GM13977 (cell line): ENCODE measurements around the gene RPS6KC1.

Experiments used
- DNase-seq: peaks from one replicate; pipeline ENCODE4 v3.0.0; 2012; ENCODE audit warnings: low spot score
- in situ Hi-C: fragments of 300-500 bp; cut with MboI; formaldehyde crosslinking; loops from one replicate; pipeline ENCODE4 v1.12.0; 2022; ENCODE audit warnings: low sequenced_read_pairs, low pct_unique_long_range_greater_than_20kb, mixed read lengths, inconsistent platforms; ENCODE audit not compliant: unreplicated experiment
- TF ChIP-seq, protein P1 (sequence below): IDR thresholded peaks from 2 replicates; pipeline ENCODE4 v1.5.1; 2012; ENCODE audit warnings: mild to moderate bottlenecking, control low read depth; ENCODE audit not compliant: insufficient read depth; ENCODE audit errors: extremely low read depth, missing control alignments

Gene RPS6KC1

DNA sequence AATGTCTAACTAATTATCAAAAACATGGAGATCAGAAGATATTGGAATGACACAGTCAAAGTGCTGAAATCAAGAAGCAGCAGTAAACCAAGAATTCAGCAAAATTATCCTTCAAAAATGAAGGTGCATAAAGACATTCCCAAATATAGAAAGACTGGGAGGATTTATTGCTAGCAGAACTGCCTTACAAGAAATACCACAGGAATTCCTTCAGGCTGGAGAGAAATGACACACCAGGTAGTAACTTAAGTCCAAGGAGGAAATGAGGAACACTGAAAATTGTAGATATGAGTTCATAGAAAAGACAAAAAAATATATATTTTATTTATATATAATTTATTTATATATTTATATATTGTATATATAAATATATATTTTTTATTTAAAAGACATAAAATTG is 217.2 kb downstream of the RPS6KC1 start:
- TF ChIP-seq, protein P1, sequence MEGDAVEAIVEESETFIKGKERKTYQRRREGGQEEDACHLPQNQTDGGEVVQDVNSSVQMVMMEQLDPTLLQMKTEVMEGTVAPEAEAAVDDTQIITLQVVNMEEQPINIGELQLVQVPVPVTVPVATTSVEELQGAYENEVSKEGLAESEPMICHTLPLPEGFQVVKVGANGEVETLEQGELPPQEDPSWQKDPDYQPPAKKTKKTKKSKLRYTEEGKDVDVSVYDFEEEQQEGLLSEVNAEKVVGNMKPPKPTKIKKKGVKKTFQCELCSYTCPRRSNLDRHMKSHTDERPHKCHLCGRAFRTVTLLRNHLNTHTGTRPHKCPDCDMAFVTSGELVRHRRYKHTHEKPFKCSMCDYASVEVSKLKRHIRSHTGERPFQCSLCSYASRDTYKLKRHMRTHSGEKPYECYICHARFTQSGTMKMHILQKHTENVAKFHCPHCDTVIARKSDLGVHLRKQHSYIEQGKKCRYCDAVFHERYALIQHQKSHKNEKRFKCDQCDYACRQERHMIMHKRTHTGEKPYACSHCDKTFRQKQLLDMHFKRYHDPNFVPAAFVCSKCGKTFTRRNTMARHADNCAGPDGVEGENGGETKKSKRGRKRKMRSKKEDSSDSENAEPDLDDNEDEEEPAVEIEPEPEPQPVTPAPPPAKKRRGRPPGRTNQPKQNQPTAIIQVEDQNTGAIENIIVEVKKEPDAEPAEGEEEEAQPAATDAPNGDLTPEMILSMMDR: no peak
- in situ Hi-C loops: no loop called here
- DNase-seq: no peak

DNA sequence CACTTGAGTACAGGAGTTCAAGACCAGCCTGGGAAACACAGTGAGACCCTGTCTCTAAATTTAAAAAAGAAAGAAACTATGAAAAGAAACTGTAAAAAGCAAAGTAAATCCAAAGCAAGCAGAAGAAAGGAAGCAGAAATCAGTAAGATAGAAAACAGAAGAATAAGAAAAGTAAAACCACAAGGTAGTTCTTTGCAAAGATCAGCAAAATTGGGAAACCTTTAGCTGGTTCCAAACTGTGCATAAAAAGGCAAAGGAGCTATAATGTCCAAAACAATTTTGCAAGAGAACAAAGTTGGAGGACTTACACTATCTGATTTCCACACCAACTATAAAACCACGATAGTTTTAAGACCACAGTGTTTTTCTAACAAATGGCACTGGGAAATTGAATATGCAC is 218.8 kb downstream of the RPS6KC1 start:
- in situ Hi-C loops: no loop called here
- no peak for DNase-seq
- TF ChIP-seq, protein P1: no peak

DNA sequence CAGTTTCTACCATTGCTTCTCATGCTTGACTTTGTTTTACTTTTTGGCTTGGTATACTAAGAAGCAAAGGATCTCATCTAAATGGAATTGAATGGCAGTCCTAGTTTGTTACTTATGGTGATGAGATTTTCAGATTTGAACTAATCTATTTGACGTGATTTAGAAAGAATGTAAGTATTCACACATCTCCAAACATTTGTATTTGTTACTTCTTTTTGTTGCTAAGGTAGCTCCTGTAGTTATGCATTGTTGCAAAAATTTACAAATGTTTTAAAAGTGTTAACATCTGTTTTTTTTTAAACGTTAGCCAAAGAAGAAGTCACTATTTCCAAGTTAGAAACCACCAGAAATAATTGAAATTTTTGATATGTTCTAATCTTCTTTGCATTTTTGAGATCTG is 222.5 kb downstream of the RPS6KC1 start:
- DNase-seq: no peak
- in situ Hi-C loops: no loop called here
- TF ChIP-seq, protein P1: no peak

DNA sequence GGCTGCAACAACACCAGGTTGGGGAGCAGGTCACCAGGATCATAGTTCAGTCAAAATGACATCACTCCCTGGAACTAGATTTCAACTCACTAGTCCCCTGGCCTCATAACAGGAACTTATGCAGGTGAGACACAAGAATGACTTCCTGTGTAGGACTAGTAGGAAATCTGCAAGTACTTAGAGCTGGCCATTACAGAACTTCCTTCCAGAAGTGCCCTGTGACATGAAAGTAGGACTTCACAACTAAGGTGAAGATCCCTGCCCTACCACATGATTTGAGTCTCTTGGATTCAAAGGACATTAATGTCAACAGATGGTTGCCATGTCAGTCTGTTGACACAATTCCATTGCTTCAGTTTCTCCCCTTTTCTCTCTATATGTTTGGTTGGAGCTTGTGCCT is 223.1 kb downstream of the RPS6KC1 start:
- in situ Hi-C loops: no loop called here
- TF ChIP-seq, protein P1: no peak
- no peak for DNase-seq

DNA sequence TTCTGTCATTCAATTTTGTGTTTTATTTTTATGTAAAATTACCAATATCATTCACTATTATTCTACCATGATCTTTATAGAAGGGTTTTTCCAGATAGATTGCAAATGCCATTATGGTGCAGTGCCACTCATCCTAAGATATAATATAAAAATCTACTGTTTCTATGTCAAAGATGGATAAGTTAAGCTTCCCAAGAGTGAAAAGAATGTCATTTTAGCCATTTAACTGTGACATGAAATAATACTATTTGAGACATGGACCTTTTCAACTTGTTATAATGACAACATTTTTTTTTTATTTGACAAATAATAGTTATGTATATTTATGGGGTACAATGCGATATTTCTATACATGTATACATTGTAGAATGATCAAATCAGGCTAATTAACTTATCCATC is 224.3 kb downstream of the RPS6KC1 start:
- TF ChIP-seq, protein P1: no peak
- in situ Hi-C loops: no loop called here

DNA sequence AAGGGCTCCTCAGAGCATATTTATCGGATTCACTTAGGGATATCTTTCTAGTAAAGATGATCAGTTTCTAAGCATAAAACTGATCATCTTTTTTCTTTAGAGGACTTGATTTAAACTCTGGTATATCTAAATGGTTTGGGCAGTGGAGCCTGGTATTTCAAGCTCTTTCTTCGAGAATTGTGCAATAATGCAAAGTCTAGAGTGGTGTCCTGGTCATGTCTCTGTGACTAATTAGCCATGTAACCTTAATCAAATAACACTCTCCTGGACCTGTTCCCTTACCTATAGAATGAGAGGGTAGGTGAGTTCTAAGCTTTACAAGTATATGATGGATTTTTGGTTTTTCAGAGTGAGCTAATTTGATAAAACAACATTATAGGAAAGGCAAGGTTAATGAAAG is 225.2 kb downstream of the RPS6KC1 start:
- in situ Hi-C loops: no loop called here
- DNase-seq: no peak
- TF ChIP-seq, protein P1: no peak

More for the DNA sequence above, 224.3 kb downstream of the RPS6KC1 start:
- DNase-seq: no peak

DNA sequence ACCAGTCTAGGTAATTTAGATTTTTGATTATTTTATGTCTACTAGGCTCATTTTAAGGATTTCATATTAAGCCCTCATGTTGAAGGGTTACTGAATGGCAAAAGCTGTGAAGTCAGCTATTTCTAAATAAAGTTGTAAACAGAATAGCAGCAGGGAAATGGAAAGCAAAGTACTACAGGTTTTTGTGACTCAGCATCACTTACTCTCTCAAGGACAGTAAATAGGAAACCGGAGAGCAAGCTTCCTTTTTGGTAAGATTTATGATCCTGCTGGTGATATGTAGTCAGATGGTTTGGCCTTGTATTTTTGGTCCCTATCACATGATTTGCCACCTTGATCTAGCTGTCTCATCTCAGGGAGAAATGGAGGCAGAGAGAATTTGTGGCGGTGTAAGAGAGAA is 226.0 kb downstream of the RPS6KC1 start:
- no peak for DNase-seq
- in situ Hi-C loops: no loop called here

More for the DNA sequence above, 226.0 kb downstream of the RPS6KC1 start:
- TF ChIP-seq, protein P1: no peak
